GM19324 (cell line): ENCODE measurements around the gene TTC21A.
A peak's percentile ranks its signal among the peaks of the same experiment; 100 is the strongest.

ENCODE experiments used
- ATAC-seq: cut with Tn5 transposase; IDR thresholded peaks from one replicate; pipeline ENCODE4 v1.9.1; 2021; ENCODE audit warnings: mild to moderate bottlenecking, moderate library complexity; ENCODE audit not compliant: unreplicated experiment, low FRiP score

TTC21A gene

GRCh38 chr3:39097716-39098472, 9.6 kb upstream of the TTC21A start:
- no peak for ATAC-seq

- no peak for ATAC-seq
Observed at GRCh38 chr3:39098473-39099000, 8.9 kb upstream of the TTC21A start.

- no peak for ATAC-seq
Observed at GRCh38 chr3:39099242-39099641, 8.2 kb upstream of the TTC21A start.

- ATAC-seq: no peak
Observed at GRCh38 chr3:39099738-39100499, 7.6 kb upstream of the TTC21A start.

GRCh38 chr3:39100500-39100886, 7.0 kb upstream of the TTC21A start:
- ATAC-seq: no peak

GRCh38 chr3:39101022-39101689, 6.3 kb upstream of the TTC21A start:
- ATAC-seq: no peak

- ATAC-seq: no peak
Observed at GRCh38 chr3:39102504-39103323, 4.8 kb upstream of the TTC21A start.

- ATAC-seq: no peak
Observed at GRCh38 chr3:39103324-39103693, 4.2 kb upstream of the TTC21A start.

- ATAC-seq: no peak
Observed at GRCh38 chr3:39103791-39104552, 3.5 kb upstream of the TTC21A start.

GRCh38 chr3:39104961-39105686, 2.4 kb upstream of the TTC21A start:
- ATAC-seq: no peak

- ATAC-seq: no peak
Observed at GRCh38 chr3:39105687-39106063, 1.8 kb upstream of the TTC21A start.

- ATAC-seq: no peak
Observed at GRCh38 chr3:39106281-39106811, 1.1 kb upstream of the TTC21A start.

- peak; percentile 16 for ATAC-seq
Observed at GRCh38 chr3:39106851-39107387, 561 bp upstream of the TTC21A start.

GRCh38 chr3:39108200-39108710, 775 bp downstream of the TTC21A start:
- ATAC-seq: peak; percentile 76

GRCh38 chr3:39109086-39109485, 1.6 kb downstream of the TTC21A start:
- ATAC-seq: no peak

- ATAC-seq: no peak
Observed at GRCh38 chr3:39110041-39110639, 2.7 kb downstream of the TTC21A start.

- ATAC-seq: no peak
Observed at GRCh38 chr3:39112113-39112512, 4.6 kb downstream of the TTC21A start.

GRCh38 chr3:39112535-39112934, 5.1 kb downstream of the TTC21A start:
- no peak for ATAC-seq
